ENCODE data around the gene RBM41.
"Not testable (repeated sequence)": the region's sequence is repeated elsewhere in the genome, so short reads cannot be mapped to it uniquely, and the experiment has no call there.

The RBM41 gene

GRCh38 chrX:107118322-107119147 lies at the start of gene RBM41:
Gene RBM41 (minus strand): TSS chrX:107118822. CDS start chrX:107118773, 49 bp downstream.
- peak; percentile 59 for DNase-seq

- peak; percentile 4 for DNase-seq
These were observed 49.6 kb upstream of the RBM41 start for GRCh38 chrX:107168257-107168656.

GRCh38 chrX:107167163-107167921 lies 48.7 kb upstream of the RBM41 start:
- DNase-seq, result no peak

- DNase-seq, result not testable (repeated sequence)
These were observed 39.0 kb upstream of the RBM41 start for GRCh38 chrX:107157618-107158017.

GRCh38 chrX:107155621-107156430 lies 37.2 kb upstream of the RBM41 start:
- DNase-seq, result not testable (repeated sequence)

GRCh38 chrX:107154787-107155620 lies 36.4 kb upstream of the RBM41 start:
- peak; percentile 44 for DNase-seq

- no peak for DNase-seq
These were observed 34.4 kb upstream of the RBM41 start for GRCh38 chrX:107153005-107153404.

- peak; percentile 86 for DNase-seq
These were observed 28.0 kb upstream of the RBM41 start for GRCh38 chrX:107146670-107147069.

GRCh38 chrX:107135965-107136307 lies 17.3 kb upstream of the RBM41 start:
- DNase-seq, result no peak

- peak; percentile 64 for DNase-seq
These were observed 16.7 kb upstream of the RBM41 start for GRCh38 chrX:107135049-107135964.

GRCh38 chrX:107123750-107124149 lies 5.1 kb upstream of the RBM41 start:
- DNase-seq, result no peak

GRCh38 chrX:107119283-107119682 lies 661 bp upstream of the RBM41 start:
- DNase-seq, result no peak

- DNase-seq, result peak; percentile 7
These were observed 665 bp downstream of the RBM41 start for GRCh38 chrX:107117993-107118321.

GRCh38 chrX:107107459-107107858 lies 11.2 kb downstream of the RBM41 start:
- DNase-seq, result no peak

GRCh38 chrX:107102980-107103379 lies 15.6 kb downstream of the RBM41 start:
- DNase-seq, result no peak

- DNase-seq, result no peak
These were observed 42.5 kb downstream of the RBM41 start for GRCh38 chrX:107076158-107076557.

GRCh38 chrX:107057731-107058130 lies 60.9 kb downstream of the RBM41 start:
- DNase-seq, result not testable (repeated sequence)

- no peak for DNase-seq
These were observed 63.6 kb downstream of the RBM41 start for GRCh38 chrX:107054978-107055377.

- DNase-seq, result no peak
These were observed 68.4 kb downstream of the RBM41 start for GRCh38 chrX:107050195-107050709.

GRCh38 chrX:107047622-107048021 lies 71.0 kb downstream of the RBM41 start:
- no peak for DNase-seq

GRCh38 chrX:107029752-107030151 lies 88.9 kb downstream of the RBM41 start:
- DNase-seq, result no peak

Measured in inflammatory macrophage treated with lipopolysaccharide for 4 hours (primary cell).